GM12872 (cell line): ENCODE data around the gene DISC1.

Experiments
- TF ChIP-seq, protein P1 (sequence below): IDR thresholded peaks from 3 replicates; pipeline ENCODE4 v1.5.1; 2011; ENCODE audit warnings: low read depth, mild to moderate bottlenecking, low read length, moderate library complexity; ENCODE audit not compliant: insufficient read depth

The DISC1 gene

DNA sequence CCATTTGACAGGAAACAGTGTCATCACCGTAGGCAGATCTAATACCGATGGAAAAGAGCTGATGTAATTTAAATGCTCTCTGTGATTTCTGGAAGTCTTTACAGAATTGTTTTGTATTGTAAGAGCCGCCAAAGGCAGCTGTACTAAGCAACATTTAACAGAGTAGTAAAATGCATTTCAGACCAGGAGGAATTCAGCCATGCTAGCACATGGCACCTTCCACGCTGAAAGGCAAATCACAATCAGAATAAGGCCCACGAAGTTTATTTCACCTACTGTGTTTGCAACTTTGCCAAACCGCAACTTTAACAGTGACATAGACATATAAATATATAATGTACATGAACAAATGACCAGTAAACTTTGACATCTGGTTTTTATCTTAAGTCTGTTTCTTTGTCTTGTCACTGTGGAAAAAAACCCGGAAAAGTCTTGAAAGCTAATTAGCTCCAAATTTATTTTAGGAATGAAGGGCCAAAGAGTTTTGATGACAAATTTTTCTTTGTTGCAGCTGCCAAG is 26.1 kb upstream of the DISC1 start:
- TF ChIP-seq, protein P1, sequence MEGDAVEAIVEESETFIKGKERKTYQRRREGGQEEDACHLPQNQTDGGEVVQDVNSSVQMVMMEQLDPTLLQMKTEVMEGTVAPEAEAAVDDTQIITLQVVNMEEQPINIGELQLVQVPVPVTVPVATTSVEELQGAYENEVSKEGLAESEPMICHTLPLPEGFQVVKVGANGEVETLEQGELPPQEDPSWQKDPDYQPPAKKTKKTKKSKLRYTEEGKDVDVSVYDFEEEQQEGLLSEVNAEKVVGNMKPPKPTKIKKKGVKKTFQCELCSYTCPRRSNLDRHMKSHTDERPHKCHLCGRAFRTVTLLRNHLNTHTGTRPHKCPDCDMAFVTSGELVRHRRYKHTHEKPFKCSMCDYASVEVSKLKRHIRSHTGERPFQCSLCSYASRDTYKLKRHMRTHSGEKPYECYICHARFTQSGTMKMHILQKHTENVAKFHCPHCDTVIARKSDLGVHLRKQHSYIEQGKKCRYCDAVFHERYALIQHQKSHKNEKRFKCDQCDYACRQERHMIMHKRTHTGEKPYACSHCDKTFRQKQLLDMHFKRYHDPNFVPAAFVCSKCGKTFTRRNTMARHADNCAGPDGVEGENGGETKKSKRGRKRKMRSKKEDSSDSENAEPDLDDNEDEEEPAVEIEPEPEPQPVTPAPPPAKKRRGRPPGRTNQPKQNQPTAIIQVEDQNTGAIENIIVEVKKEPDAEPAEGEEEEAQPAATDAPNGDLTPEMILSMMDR, result no peak

DNA sequence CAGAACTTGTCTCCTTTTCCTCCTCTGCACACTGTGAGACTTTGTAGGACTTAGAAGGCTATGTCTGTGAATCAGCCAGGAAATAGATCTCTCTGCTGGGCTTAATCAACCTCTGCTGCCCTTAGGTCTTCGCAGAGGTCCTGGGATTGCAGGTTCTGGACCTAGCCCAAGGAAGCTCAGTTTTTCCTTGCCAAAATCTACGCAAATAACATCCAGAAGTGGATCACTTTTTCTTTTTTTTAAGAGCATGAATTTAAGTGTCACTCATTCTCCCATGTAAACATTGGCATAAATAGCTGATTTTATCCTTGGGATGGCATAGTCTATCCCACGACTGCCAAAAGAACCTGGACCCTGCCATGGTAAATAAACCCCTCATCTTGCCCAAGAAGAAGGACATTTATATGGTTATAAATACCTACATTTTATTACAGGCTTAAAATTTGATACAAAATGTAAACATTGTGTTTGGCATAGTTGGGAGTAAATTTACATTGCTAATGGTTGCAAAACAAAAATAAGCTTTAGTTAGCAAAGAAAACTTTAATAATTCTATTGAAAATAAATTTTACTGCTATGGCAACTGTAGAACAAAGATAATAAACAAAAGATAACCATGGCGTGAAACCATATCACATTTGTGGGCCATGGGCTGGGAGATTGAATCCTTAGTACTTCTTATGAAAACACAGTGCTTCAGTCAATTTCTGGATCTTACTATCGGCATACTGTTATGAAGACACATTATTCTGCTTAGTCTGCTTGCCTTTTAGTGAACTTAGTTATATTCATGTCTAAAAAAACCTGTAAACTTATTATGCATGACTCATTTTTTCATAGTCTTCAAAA is 24.5 kb upstream of the DISC1 start:
- TF ChIP-seq, protein P1, result no peak

DNA sequence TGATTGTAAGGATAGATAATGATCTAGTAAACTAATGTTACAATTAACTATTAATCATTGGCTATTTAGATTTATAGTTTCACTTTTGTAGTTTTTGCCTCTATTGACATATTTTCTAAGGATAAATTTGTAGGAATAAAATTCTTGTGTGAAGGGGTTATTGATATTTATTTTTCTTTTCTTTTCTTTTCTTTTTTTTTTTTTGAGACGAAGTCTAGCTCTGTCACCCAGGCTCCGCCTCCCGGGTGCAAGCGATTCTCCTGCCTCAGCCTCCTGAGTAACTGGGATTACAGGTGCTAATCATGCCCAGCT is 24.0 kb upstream of the DISC1 start:
- TF ChIP-seq, protein P1, result no peak

DNA sequence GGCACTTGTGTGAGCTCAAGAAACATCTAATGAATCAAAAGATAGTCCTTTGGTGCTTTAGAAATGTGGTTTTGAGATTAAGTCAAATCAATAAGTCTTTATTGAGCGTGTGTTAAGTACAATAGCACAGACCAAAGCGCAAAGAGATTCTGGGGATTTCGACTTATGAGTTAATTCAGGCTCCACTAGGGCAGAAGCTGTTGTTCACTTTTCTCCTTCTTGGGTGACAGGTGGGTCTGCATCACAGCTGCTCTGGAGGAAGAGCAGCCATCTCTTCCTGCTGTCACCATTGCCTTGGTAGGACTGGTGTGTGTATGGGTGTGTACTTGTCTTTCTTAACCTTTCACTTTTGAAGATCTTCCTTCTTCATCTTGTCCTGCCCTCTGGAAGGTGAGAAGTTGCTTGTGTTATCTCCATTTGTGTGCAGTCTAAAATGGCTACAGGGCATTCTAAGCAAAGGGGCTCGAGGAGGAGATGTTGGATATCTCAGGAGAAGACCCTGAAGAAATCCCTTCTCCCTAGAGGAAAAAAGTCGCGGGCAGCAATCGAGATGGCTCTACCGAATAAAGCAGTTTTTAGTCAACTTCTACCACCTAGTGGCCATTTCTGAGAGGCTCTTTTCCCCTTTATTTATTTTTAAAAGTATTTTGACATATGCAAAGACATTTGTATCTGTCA is 22.9 kb upstream of the DISC1 start:
- TF ChIP-seq, protein P1, result peak; percentile 67

DNA sequence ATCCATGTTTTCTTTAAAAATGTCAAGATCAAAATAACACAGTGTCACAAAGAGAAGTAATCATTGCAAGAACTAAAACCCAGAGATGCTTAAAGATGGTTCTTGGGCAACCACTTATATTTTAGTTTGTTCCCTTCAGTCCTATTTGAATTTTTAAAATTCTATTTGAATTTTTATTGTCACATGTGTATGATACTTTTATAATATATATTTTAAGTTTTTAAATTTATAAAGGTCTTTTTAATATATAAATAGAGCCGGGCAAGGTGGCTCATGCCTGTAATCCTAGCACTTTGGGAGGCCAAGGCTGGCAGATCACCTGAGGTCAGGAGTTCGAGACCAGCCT is 22.3 kb upstream of the DISC1 start:
- TF ChIP-seq, protein P1, result no peak

DNA sequence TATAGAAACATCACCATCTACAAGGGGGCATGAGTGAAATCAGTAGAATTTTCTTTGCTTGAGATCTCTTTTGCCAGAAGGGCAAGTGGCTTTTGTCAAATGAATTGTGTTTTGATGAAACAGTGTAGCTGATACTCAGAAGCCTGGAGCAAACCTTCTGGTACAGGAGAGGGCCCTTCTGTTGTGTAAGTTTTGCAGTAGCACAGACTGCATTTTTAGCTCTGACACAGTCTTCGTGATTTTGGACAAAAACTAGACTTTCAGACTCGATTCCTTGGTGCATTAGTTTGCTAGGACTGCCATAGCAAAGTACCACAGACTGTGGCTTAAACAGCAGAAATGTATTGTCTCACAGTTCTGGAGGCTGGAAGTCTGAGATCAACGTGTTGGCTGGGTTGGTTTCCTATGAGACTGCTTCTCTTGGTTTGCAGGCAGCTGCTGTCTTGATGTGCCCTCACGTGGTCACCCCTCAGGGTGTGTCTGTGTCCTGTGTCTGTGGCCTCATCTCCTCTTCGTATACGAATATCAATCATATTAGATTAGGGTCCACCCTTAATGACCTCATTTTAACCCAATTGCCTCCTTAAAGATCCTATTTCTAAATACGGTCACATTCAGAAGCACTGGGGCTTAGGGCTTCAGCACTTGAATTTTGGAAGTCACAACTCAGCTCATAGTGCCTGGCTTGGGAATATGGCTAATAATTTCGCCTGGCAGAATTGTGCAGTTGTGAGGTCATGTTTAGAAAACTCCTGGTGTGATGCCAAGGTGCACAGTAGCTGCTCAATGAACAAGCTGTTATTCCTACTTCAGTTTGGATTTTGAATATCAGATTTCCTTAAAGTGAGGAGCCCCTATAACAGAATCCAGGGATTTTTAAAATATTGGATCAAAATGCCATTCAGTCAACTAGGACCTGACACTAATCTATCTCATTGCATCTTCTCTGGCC is 21.2 kb upstream of the DISC1 start:
- TF ChIP-seq, protein P1, result no peak

DNA sequence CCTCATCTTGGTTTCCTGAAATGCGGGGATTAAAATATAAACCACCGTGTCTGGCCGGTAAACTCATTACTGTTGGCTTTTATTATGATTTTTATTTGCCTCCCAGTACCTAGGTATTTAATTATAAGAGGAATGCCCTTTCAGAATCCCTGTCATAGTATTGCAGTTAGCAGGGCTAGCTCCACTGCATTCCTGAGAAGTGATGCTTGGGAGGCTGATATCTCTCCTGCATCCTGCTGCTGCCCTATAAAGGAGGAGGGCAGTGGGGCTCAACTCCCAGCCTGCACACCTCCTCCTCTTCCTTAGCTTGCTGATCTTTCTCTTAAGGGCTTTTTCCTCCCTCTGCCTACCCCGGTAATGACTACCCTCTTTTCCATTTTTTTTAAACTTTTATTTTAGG is 19.9 kb upstream of the DISC1 start:
- TF ChIP-seq, protein P1, result no peak
